Brain microvascular endothelial cell (primary cell): Measurements from ENCODE around the gene TLR7.

ENCODE experiments used
- DNase-seq: peaks from one replicate; pipeline ENCODE4 v3.0.0-alpha.2; 2020
- H3K27ac ChIP-seq: fragments of 250-450 bp; sonication (Bioruptor Pico); 2 replicates; pipeline ENCODE4 v1.5.1; 2020; ENCODE audit warnings: mild to moderate bottlenecking, moderate library complexity
- H3K27me3 ChIP-seq: fragments of 250-450 bp; sonication (Bioruptor Pico); replicated peaks from 2 replicates; pipeline ENCODE4 v1.5.1; 2020; ENCODE audit warnings: mild to moderate bottlenecking
- H3K36me3 ChIP-seq: fragments of 250-450 bp; sonication (Bioruptor Pico); replicated peaks from 2 replicates; pipeline ENCODE4 v1.5.1; 2020; ENCODE audit warnings: mild to moderate bottlenecking
- H3K4me3 ChIP-seq: 2 replicates; pipeline ENCODE4 v1.5.1; 2011; ENCODE audit warnings: low read depth, mild to moderate bottlenecking, control low read depth, low read length, moderate library complexity
- in situ Hi-C: cut with HindIII; loops from 2 replicates; pipeline ENCODE4 v1.10.0; 2017; ENCODE audit warnings: low sequenced_read_pairs, low pct_ligation_motif_present
- TF ChIP-seq, protein P1 (sequence below): IDR thresholded peaks from 2 replicates; pipeline ENCODE4 v1.5.1; 2011; ENCODE audit warnings: low read depth, mild to moderate bottlenecking, moderate library complexity, low read length, control low read depth, inconsistent platforms; ENCODE audit errors: missing control alignments

Gene TLR7

DNA sequence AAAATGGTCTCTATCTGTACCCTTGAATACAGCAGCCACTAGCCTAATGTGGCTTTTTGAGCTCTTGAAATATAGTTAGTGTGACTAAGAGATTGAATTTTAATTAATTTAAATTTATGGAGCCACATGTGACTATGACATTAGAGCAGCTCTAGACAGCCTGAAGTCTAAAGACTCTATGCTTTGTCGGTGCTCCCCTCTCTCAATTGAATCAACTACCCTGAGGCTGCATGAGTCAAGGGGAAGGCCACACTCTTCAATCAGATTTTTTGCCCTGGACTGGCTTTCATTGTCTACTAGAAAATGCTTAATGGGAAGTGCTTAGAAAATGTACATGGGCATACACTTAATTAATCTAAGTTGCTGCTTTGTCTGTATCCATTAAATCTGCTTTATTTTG lies 11.7 kb downstream of the TLR7 start:
- DNase-seq = no peak
- Histone ChIP-seq H3K4me3 (no peak overlapping the region), H3K36me3 (no peaks in the 10 kb centered on the region), H3K27ac (no peak overlapping the region), H3K27me3 (no peaks in the 10 kb centered on the region)
- in situ Hi-C loops = no loop called here
- TF ChIP-seq, protein P1, sequence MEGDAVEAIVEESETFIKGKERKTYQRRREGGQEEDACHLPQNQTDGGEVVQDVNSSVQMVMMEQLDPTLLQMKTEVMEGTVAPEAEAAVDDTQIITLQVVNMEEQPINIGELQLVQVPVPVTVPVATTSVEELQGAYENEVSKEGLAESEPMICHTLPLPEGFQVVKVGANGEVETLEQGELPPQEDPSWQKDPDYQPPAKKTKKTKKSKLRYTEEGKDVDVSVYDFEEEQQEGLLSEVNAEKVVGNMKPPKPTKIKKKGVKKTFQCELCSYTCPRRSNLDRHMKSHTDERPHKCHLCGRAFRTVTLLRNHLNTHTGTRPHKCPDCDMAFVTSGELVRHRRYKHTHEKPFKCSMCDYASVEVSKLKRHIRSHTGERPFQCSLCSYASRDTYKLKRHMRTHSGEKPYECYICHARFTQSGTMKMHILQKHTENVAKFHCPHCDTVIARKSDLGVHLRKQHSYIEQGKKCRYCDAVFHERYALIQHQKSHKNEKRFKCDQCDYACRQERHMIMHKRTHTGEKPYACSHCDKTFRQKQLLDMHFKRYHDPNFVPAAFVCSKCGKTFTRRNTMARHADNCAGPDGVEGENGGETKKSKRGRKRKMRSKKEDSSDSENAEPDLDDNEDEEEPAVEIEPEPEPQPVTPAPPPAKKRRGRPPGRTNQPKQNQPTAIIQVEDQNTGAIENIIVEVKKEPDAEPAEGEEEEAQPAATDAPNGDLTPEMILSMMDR = no peak

DNA sequence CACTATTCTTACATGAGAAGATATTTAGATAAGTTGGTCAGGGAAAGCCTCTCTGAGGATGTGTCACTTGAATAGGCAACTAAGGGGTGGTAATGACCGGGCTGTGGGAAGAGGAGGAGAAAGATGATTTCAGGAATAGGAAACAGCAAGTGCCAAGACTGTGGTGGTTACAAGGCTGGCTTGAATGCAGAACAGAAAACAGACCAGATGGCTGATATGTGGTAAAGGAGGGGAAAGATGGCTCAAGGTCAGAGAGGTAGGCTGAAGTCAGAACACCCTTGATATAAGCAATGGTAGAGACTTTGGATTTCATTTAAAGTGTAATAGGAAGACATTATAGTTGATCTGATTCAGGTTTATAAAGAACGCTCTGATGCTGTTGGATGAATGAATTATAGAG lies 15.0 kb downstream of the TLR7 start:
- DNase-seq = no peak
- no peak overlapping the region for H3K27ac ChIP-seq
- no peaks in the 10 kb centered on the region for H3K36me3 ChIP-seq
- in situ Hi-C loops = no loop called here
- H3K4me3 ChIP-seq = no peak overlapping the region
- TF ChIP-seq, protein P1 = no peak
- no peaks in the 10 kb centered on the region for H3K27me3 ChIP-seq

DNA sequence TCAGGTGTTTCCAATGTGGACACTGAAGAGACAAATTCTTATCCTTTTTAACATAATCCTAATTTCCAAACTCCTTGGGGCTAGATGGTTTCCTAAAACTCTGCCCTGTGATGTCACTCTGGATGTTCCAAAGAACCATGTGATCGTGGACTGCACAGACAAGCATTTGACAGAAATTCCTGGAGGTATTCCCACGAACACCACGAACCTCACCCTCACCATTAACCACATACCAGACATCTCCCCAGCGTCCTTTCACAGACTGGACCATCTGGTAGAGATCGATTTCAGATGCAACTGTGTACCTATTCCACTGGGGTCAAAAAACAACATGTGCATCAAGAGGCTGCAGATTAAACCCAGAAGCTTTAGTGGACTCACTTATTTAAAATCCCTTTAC lies 18.6 kb downstream of the TLR7 start:
- no peak for DNase-seq
- in situ Hi-C loops = no loop called here
- Histone ChIP-seq H3K27ac (no peak overlapping the region), H3K27me3 (no peaks in the 10 kb centered on the region), H3K4me3 (no peak overlapping the region), H3K36me3 (no peaks in the 10 kb centered on the region)
- TF ChIP-seq, protein P1 = no peak

DNA sequence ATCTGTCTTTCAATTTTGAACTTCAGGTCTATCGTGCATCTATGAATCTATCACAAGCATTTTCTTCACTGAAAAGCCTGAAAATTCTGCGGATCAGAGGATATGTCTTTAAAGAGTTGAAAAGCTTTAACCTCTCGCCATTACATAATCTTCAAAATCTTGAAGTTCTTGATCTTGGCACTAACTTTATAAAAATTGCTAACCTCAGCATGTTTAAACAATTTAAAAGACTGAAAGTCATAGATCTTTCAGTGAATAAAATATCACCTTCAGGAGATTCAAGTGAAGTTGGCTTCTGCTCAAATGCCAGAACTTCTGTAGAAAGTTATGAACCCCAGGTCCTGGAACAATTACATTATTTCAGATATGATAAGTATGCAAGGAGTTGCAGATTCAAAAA lies 19.7 kb downstream of the TLR7 start:
- no peaks in the 10 kb centered on the region for H3K27me3 ChIP-seq
- H3K27ac ChIP-seq = no peak overlapping the region
- TF ChIP-seq, protein P1 = no peak
- DNase-seq = no peak
- no peak overlapping the region for H3K4me3 ChIP-seq
- in situ Hi-C loops = no loop called here
- H3K36me3 ChIP-seq = no peaks in the 10 kb centered on the region

DNA sequence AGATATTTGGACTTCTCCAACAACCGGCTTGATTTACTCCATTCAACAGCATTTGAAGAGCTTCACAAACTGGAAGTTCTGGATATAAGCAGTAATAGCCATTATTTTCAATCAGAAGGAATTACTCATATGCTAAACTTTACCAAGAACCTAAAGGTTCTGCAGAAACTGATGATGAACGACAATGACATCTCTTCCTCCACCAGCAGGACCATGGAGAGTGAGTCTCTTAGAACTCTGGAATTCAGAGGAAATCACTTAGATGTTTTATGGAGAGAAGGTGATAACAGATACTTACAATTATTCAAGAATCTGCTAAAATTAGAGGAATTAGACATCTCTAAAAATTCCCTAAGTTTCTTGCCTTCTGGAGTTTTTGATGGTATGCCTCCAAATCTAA lies 20.3 kb downstream of the TLR7 start:
- H3K27ac ChIP-seq = no peak overlapping the region
- no peaks in the 10 kb centered on the region for H3K27me3 ChIP-seq
- TF ChIP-seq, protein P1 = no peak
- in situ Hi-C loops = no loop called here
- H3K4me3 ChIP-seq = no peak overlapping the region
- H3K36me3 ChIP-seq = no peaks in the 10 kb centered on the region
- DNase-seq = no peak

DNA sequence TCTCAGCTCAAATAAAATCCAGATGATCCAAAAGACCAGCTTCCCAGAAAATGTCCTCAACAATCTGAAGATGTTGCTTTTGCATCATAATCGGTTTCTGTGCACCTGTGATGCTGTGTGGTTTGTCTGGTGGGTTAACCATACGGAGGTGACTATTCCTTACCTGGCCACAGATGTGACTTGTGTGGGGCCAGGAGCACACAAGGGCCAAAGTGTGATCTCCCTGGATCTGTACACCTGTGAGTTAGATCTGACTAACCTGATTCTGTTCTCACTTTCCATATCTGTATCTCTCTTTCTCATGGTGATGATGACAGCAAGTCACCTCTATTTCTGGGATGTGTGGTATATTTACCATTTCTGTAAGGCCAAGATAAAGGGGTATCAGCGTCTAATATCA lies 20.9 kb downstream of the TLR7 start:
- in situ Hi-C loops = no loop called here
- no peak for DNase-seq
- no peak overlapping the region for H3K4me3 ChIP-seq
- no peaks in the 10 kb centered on the region for H3K36me3 ChIP-seq
- no peak overlapping the region for H3K27ac ChIP-seq
- TF ChIP-seq, protein P1 = no peak
- H3K27me3 ChIP-seq = no peaks in the 10 kb centered on the region
